NCI-H128 (cell line): ENCODE measurements around the gene NAPEPLD.
"Not testable (repeated sequence)": the region's sequence is repeated elsewhere in the genome, so short reads cannot be mapped to it uniquely, and the experiment has no call there.

Source experiments
- DNase-seq: peaks from one replicate; lab custom pipeline; 2025; ENCODE audit not compliant: unreplicated experiment; lab: John Stamatoyannopoulos, UW

Gene NAPEPLD

GRCh38 chr7:103114576-103115008 lies 34.3 kb downstream of the NAPEPLD start:
- DNase-seq: no peak

GRCh38 chr7:103113164-103113563 lies 35.7 kb downstream of the NAPEPLD start:
- no peak for DNase-seq

- DNase-seq: not testable (repeated sequence)
Observed at GRCh38 chr7:103106703-103107070, 42.2 kb downstream of the NAPEPLD start.

GRCh38 chr7:103106005-103106702 lies 42.7 kb downstream of the NAPEPLD start:
- DNase-seq: no peak

GRCh38 chr7:103101543-103101942 lies 47.4 kb downstream of the NAPEPLD start:
- no peak for DNase-seq

- no peak for DNase-seq
Observed at GRCh38 chr7:103100348-103100747, 48.6 kb downstream of the NAPEPLD start.

- no peak for DNase-seq
Observed at GRCh38 chr7:103097041-103097440, 51.9 kb downstream of the NAPEPLD start.

GRCh38 chr7:103095558-103095957 lies 53.3 kb downstream of the NAPEPLD start:
- not testable (repeated sequence) for DNase-seq

- no peak for DNase-seq
Observed at GRCh38 chr7:103094102-103094501, 54.8 kb downstream of the NAPEPLD start.

GRCh38 chr7:103093429-103093828 lies 55.5 kb downstream of the NAPEPLD start:
- DNase-seq: no peak

- DNase-seq: not testable (repeated sequence)
Observed at GRCh38 chr7:103092321-103092720, 56.6 kb downstream of the NAPEPLD start.

GRCh38 chr7:103083210-103083609 lies 65.7 kb downstream of the NAPEPLD start:
- no peak for DNase-seq

- DNase-seq: no peak
Observed at GRCh38 chr7:103082497-103082896, 66.4 kb downstream of the NAPEPLD start.

GRCh38 chr7:103080923-103081322 lies 68.0 kb downstream of the NAPEPLD start:
- DNase-seq: no peak

GRCh38 chr7:103079836-103080235 lies 69.1 kb downstream of the NAPEPLD start:
- DNase-seq: no peak

- not testable (repeated sequence) for DNase-seq
Observed at GRCh38 chr7:103078226-103078625, 70.7 kb downstream of the NAPEPLD start.

GRCh38 chr7:103077318-103077717 lies 71.6 kb downstream of the NAPEPLD start:
- DNase-seq: no peak

GRCh38 chr7:103076764-103077163 lies 72.1 kb downstream of the NAPEPLD start:
- DNase-seq: no peak

GRCh38 chr7:103075337-103075918 lies 73.5 kb downstream of the NAPEPLD start:
- peak; percentile 30 for DNase-seq

GRCh38 chr7:103074519-103075336 lies 74.2 kb downstream of the NAPEPLD start, which contains the start of the genes ARMC10 and FBXL13:
Gene ARMC10, plus strand, starts transcription at chr7:103075140. Its CDS starts 133 bp downstream, at chr7:103075273.
Gene FBXL13, minus strand, starts transcription at chr7:103074796.
- peak; percentile 84 for DNase-seq

GRCh38 chr7:103073989-103074518 lies 74.8 kb downstream of the NAPEPLD start:
- no peak for DNase-seq
